Tibial nerve (tissue), 4 donors: ENCODE measurements around the gene SLC25A15. TPM values are rescaled to one million over a fixed set of nuclear protein-coding genes. Genes with fewer than 3 reads are reported as not detected.
A peak's percentile ranks its signal among the peaks of the same experiment; 100 is the strongest.

ENCODE experiments used
- DNase-seq, 2 donors: peaks; one replicate each; pipeline ENCODE4 v3.0.0-alpha.2; 2019; ENCODE audit warnings: low spot score in 2 of 2
- H3K27ac ChIP-seq, 4 donors: fragments of 200-600 bp; sonication (generic) in 3 of 4; one replicate each; pipeline ENCODE4 v1.5.1; 2017 to 2019; ENCODE audit warnings: mild to moderate bottlenecking in 1 of 4
- H3K27me3 ChIP-seq, 2 donors: fragments of 200-600 bp; sonication (generic) in 1 of 2; one replicate each; pipeline versions ENCODE4 v1.5.1 to v1.6.0; 2017 to 2019
- H3K36me3 ChIP-seq, 3 donors: fragments of 200-600 bp; sonication (generic); one replicate each; pipeline ENCODE4 v1.5.1; 2018 to 2019
- H3K4me1 ChIP-seq, 4 donors: fragments of 200-600 bp; sonication (generic) in 3 of 4; one replicate each; pipeline ENCODE4 v1.5.1; 2017 to 2019
- H3K4me3 ChIP-seq, 4 donors: fragments of 200-600 bp; sonication (generic) in 3 of 4; one replicate each; pipeline ENCODE4 v1.5.1; 2017 to 2019; ENCODE audit warnings: mild to moderate bottlenecking in 1 of 4, moderate library complexity in 1 of 4
- H3K9me3 ChIP-seq, 4 donors: fragments of 200-600 bp; sonication (generic) in 3 of 4; one replicate each; pipeline ENCODE4 v1.5.1; 2017 to 2019
- EP300 ChIP-seq, 2 donors: sonication (generic); formaldehyde crosslinking; IDR thresholded peaks; one replicate each; pipeline ENCODE4 v1.6.1; 2017; ENCODE audit warnings: antibody characterized with exemption in 2 of 2, mild to moderate bottlenecking in 1 of 2
- POLR2A ChIP-seq, 2 donors: fragments of 450-650 bp; IDR thresholded peaks; one replicate each; pipeline ENCODE4 v1.6.1; 2017; ENCODE audit warnings: antibody characterized with exemption in 2 of 2, mild to moderate bottlenecking in 2 of 2, moderate library complexity in 2 of 2
- WGBS, 2 donors: methylation state at CpG; one replicate each; pipeline ENCODE4 v1.1.5; 2018; 5-methylcytosine and 5-hydroxymethylcytosine counted together
- total RNA-seq, 4 donors: library from RNA; depleted of rRNA; stranded (reverse); fragments of >200 nt; gene quantifications; one replicate each; pipeline ENCODE4 v1.1.0, GENCODE V29; 2016
- TF ChIP-seq, protein P1 (sequence below), 5 experiments: fragments of 200-600 bp in 3 of 5; fragments of 450-650 bp in 2 of 5; sonication (generic) in 3 of 5; IDR thresholded peaks; one replicate each; pipeline ENCODE4 v1.5.1; 2016 to 2019; ENCODE audit warnings: antibody characterized with exemption in 5 of 5, mild to moderate bottlenecking in 3 of 5, moderate library complexity in 2 of 5

Gene SLC25A15
- 1 to 10 TPM; 3.1 to 9.4 (median 7.0) TPM for total RNA-seq

DNA sequence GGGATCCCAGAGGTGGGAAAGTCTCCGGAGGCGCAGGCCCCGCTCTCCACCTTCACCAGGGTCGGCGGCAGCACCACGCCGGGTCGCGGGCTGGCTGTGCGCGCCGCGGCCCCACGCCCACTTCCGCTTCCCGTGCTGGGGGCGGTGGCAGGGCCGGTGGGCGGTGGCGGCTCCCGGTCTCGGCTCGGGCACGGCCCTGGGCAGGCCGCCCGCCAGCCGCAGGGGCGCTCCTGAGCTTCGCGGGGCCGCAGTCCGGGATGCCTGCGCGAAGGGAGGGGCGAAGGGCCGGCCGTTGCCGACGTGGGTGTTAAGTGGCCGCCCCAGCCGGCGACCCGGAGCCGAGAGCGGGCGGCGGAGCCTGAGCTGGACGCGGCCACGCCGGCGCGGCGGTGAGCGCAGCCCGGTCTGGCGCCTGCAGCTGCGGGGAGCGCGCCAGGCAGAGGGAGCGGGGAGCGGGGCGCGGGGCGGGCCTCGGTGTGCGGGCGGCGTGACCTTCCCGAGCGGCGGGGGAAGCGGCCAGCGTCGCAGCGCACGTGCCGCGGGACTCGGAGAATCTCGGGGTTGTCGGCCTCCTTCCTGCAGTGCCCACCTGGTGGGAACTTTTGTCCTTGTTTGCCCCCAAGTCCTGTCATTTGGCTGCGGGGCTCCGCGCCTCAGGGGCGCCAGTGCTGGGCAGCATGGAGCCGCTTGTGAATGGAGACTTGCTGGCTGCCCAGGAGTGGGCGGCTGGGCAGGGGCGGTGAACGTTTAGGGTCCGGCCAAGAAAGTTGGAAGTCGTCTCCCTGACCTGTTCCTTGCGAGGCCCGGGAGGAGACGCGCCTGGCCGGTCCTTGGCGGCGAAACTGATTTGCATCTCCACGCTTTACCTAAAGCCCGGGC is at the start of gene SLC25A15:
Gene SLC25A15 (plus strand): TSS at position 337 of the 879 bp plus-strand sequence. CDS start 3,616 bp downstream, outside the sequence.
- peak in 1 of 2 donors; percentile 50 for DNase-seq
- Histone ChIP-seq H3K4me1 (peaks cover 0 to 10% (median 0%) of the 10 kb centered on the region in 4 donors), H3K36me3 (peaks cover 0 to 20% (median 0%) of the 10 kb centered on the region in 3 donors), H3K4me3 (peak within 1 kb of the TSS; percentile 61 to 72 (median 70)), H3K27me3 (no peaks in the 10 kb centered on the region), H3K27ac (peak within 1 kb of the TSS; percentile 71 to 87 (median 80)), H3K9me3 (no peaks in the 10 kb centered on the region)
- TF ChIP-seq, protein P1, sequence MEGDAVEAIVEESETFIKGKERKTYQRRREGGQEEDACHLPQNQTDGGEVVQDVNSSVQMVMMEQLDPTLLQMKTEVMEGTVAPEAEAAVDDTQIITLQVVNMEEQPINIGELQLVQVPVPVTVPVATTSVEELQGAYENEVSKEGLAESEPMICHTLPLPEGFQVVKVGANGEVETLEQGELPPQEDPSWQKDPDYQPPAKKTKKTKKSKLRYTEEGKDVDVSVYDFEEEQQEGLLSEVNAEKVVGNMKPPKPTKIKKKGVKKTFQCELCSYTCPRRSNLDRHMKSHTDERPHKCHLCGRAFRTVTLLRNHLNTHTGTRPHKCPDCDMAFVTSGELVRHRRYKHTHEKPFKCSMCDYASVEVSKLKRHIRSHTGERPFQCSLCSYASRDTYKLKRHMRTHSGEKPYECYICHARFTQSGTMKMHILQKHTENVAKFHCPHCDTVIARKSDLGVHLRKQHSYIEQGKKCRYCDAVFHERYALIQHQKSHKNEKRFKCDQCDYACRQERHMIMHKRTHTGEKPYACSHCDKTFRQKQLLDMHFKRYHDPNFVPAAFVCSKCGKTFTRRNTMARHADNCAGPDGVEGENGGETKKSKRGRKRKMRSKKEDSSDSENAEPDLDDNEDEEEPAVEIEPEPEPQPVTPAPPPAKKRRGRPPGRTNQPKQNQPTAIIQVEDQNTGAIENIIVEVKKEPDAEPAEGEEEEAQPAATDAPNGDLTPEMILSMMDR (IDR thresholded peaks at IDR 0.05), result peak; percentile 17 to 56 (median 51)
- TF ChIP-seq POLR2A (IDR thresholded peaks at IDR 0.05) (peak in 1 of 2 donors; percentile 39), EP300 (IDR thresholded peaks at IDR 0.05) (no peak)
- WGBS, 2 donors, result 1 to 2% methylated on average over 13 to 18 of the region's 101 CpGs

DNA sequence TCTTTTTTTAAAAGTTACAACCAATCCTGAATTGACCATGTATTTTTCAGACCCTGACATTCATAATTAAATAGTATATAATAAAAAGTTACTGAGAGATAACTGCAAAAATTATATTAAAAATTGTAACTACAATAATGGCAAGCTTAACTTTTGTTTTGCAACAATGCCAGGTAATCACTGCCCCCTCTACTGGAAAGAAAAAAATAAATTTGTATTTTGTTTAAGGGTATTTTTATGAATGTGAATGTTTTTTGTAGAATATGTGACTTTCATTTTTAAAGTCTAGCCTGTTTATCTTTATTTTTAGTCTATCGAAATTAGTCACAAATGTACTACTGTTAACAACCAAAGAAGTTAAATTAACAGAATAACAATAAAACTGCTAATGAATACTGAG is 40.1 kb upstream of the SLC25A15 start:
- Histone ChIP-seq H3K4me1 (no peaks in the 10 kb centered on the region), H3K4me3 (no peak overlapping the region), H3K27me3 (no peaks in the 10 kb centered on the region), H3K27ac (no peak overlapping the region), H3K36me3 (peaks cover 0 to 79% (median 0%) of the 10 kb centered on the region in 3 donors), H3K9me3 (no peaks in the 10 kb centered on the region)
- no peak for TF ChIP-seq EP300 (IDR thresholded peaks at IDR 0.05)
- TF ChIP-seq POLR2A (IDR thresholded peaks at IDR 0.05), result no peak
- TF ChIP-seq, protein P1 (IDR thresholded peaks at IDR 0.05), result no peak
- 88 to 94% methylated on average over 1 of the region's 1 CpG for WGBS, 2 donors
- DNase-seq, result no peak

DNA sequence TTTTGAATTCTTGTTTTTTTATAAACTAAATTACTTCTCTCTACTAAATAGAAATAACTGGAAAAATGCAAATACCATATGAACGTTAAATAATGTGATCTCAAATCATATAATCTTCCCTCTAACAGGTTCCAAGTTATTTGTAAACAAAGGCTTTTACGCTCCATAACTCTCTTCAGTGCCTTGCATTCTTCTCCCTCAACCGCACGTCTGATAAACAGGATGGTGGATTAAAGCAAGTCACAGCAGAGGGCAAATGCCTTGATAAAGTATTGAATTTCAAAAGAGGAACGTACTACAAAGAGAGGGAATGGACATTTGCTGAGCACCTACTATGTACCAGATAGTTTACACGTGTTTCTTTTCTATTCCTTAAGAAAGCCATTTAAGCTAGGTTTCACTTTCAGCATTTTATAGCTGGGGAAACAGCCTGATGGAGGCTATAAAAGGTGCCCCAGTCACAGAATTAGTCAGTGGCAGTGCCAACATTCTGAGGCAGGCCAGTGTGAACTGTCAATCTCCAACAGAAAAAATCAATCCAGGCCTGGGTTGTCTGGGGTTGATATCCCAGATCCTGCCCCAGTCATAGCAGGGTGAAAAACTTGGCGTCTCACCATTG is 34.2 kb upstream of the SLC25A15 start:
- H3K4me1 ChIP-seq, result no peaks in the 10 kb centered on the region
- H3K27me3 ChIP-seq, result no peaks in the 10 kb centered on the region
- WGBS, 2 donors, result 78 to 83% methylated on average over 7 of the region's 7 CpGs
- H3K4me3 ChIP-seq, result no peak overlapping the region
- peaks cover 0 to 81% (median 0%) of the 10 kb centered on the region in 3 donors for H3K36me3 ChIP-seq
- H3K27ac ChIP-seq, result no peak overlapping the region
- TF ChIP-seq POLR2A (IDR thresholded peaks at IDR 0.05), result no peak
- DNase-seq, result no peak
- H3K9me3 ChIP-seq, result no peaks in the 10 kb centered on the region

DNA sequence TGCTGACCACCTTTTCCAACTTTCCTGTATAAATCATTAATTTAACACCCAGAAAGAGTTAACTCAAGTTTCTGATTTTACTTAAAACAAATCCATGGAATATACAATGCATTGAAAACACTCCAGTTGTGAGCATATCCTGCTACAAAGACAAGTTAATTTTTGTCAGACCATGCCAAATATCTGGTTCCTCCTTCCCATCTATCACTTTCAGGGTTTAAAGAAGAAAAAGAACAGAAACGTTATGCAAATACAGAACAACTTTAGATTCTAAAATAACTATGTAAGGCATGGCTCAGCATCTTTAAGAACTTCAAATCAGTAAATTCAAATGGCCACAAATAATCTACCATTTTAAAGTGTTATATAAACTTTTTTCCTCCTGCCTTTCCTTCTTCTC is 33.4 kb upstream of the SLC25A15 start:
- 70 to 71% methylated on average over 1 of the region's 1 CpG for WGBS, 2 donors
- Histone ChIP-seq H3K4me3 (no peak overlapping the region), H3K27me3 (no peaks in the 10 kb centered on the region), H3K36me3 (peaks cover 0 to 82% (median 0%) of the 10 kb centered on the region in 3 donors), H3K4me1 (no peaks in the 10 kb centered on the region), H3K9me3 (no peaks in the 10 kb centered on the region), H3K27ac (no peak overlapping the region)
- TF ChIP-seq, protein P1 (IDR thresholded peaks at IDR 0.05), result no peak
- TF ChIP-seq POLR2A (IDR thresholded peaks at IDR 0.05), result no peak
- TF ChIP-seq EP300 (IDR thresholded peaks at IDR 0.05), result no peak
- DNase-seq, result no peak

DNA sequence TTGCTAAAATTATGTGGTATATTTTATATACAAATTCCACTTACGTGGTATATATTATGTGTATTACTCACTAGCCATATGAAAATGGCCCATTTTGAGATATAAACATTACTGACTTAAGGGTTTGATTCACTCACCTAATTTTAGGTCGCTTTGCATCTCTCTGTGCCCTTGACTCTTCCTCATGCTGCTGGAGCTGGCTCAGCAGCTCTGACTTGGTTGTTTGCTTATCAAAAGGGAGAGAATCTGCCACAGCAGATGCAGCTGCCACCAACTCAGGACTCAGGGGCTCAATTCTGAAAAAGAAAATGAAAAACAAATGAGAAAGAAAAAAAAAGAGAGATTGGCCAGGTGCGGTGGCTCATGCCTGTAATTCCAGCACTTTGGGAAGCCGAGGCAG is 30.6 kb upstream of the SLC25A15 start:
- TF ChIP-seq POLR2A (IDR thresholded peaks at IDR 0.05), result no peak
- TF ChIP-seq, protein P1 (IDR thresholded peaks at IDR 0.05), result no peak
- TF ChIP-seq EP300 (IDR thresholded peaks at IDR 0.05), result no peak
- no peaks in the 10 kb centered on the region for H3K4me1 ChIP-seq
- H3K9me3 ChIP-seq, result no peaks in the 10 kb centered on the region
- no peaks in the 10 kb centered on the region for H3K27me3 ChIP-seq
- WGBS, 2 donors, result 96 to 97% methylated on average over 4 of the region's 4 CpGs
- peaks cover 0 to 76% (median 0%) of the 10 kb centered on the region in 3 donors for H3K36me3 ChIP-seq
- no peak overlapping the region for H3K4me3 ChIP-seq
- H3K27ac ChIP-seq, result no peak overlapping the region
- no peak for DNase-seq
